ENCODE measurements around the gene MAML2. TPM values are rescaled to one million over a fixed set of nuclear protein-coding genes. Genes with fewer than 3 reads are reported as not detected.

The MAML2 gene
- total RNA-seq, 2 experiments from 2014 or later: 19.2 to 19.3 TPM

DNA sequence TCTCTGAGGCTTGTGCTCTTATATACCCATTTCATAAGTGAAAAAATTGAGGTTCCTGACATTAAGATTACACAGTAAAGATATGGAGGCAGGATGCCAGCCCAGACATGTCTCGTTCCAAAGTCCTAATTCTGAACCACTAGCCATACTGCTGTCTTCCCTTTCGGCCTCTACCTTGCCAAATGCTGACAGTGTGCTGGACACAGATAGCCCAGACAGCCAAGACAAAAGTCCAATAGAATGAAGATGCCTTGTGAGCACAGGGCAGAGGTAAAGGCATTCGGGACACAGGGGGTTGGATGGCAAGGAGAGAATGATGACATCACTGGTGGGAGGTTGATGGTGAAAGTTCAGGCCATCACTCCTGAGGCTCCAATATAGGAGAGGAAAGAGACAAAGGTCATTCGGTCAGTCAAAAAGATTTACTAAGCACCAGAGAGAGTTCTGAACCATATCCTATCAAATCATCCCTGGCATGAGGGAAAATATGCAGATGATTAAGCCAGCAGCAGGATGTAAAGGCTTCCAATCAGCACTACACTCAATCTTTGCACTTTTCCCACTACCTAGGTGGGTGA, 245.1 kb downstream of the MAML2 start:
- ChIA-PET POLR2A (no interaction called here), CTCF (no interaction called here)
- peaks cover 5% of the 10 kb centered on the region for H3K36me3 Mint-ChIP-seq (ENCODE audit: low read depth)
- DNase-seq: no peak
- no peak overlapping the region for H3K27ac Mint-ChIP-seq
- H3K4me3 Mint-ChIP-seq: no peak overlapping the region
- peaks cover 5% of the 10 kb centered on the region for H3K4me1 Mint-ChIP-seq
- H3K27me3 Mint-ChIP-seq: no peaks in the 10 kb centered on the region
- no peaks in the 10 kb centered on the region for H3K9me3 Mint-ChIP-seq

- H3K27ac Mint-ChIP-seq: no peak overlapping the region
- DNase-seq: no peak
- no peak overlapping the region for H3K4me3 Mint-ChIP-seq
- ChIA-PET CTCF (no interaction called here), POLR2A (no interaction called here)
- no peaks in the 10 kb centered on the region for H3K9me3 Mint-ChIP-seq
- peaks cover 12% of the 10 kb centered on the region for H3K36me3 Mint-ChIP-seq (ENCODE audit: low read depth)
- no peaks in the 10 kb centered on the region for H3K27me3 Mint-ChIP-seq
- peaks cover 16% of the 10 kb centered on the region for H3K4me1 Mint-ChIP-seq
Measured at GRCh38 chr11:96096360-96096759, 246.6 kb downstream of the MAML2 start.

- DNase-seq: no peak
- CTCF ChIA-PET: no interaction called here
- Mint-ChIP-seq H3K27me3 (no peaks in the 10 kb centered on the region), H3K27ac (no peak overlapping the region), H3K9me3 (no peaks in the 10 kb centered on the region), H3K4me3 (no peak overlapping the region), H3K36me3 (ENCODE audit: low read depth) (peaks cover 15% of the 10 kb centered on the region), H3K4me1 (peaks cover 19% of the 10 kb centered on the region)
- POLR2A ChIA-PET: no interaction called here
Measured at GRCh38 chr11:96095884-96096303, 247.1 kb downstream of the MAML2 start.

DNA sequence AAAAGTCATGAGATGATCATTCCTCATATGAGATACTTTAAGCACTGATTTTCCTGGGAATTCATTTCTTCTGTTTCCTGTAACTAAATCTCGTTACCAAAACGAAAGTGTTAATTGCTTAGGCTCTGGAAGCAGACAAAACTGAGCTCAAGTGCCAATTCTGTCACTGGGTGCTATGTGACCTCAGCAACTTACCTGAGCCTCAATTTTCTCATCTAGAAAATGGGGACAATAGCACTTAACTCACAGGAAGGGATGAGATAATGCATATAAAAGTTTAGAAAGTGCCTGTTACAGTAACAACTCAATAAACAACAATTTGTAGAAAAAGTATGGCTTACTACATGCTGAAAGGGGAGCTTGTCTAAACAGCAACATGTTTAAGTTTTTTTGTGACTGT, 248.8 kb downstream of the MAML2 start:
- DNase-seq: no peak
- Mint-ChIP-seq H3K4me1 (peaks cover 19% of the 10 kb centered on the region), H3K27me3 (no peaks in the 10 kb centered on the region), H3K4me3 (no peak overlapping the region), H3K9me3 (no peaks in the 10 kb centered on the region), H3K27ac (no peak overlapping the region), H3K36me3 (ENCODE audit: low read depth) (peaks cover 21% of the 10 kb centered on the region)
- ChIA-PET CTCF (interaction anchor here (5.3 kb wide), 1 partner anchor 249 kb away, joined by 56 read pairs; the partner anchor contains the start of gene MAML2), POLR2A (no interaction called here)

- H3K27ac Mint-ChIP-seq: no peak overlapping the region
- ChIA-PET CTCF (interaction anchor here (1.1 to 5.3 kb wide), 6 partner anchors 37 to 302 kb away, joined by 4 to 56 read pairs (median 6); partner anchors contain the start of genes CCDC82, JRKL and MAML2), POLR2A (interaction anchor here (1.1 to 1.7 kb wide), 2 partner anchors 247 to 250 kb away, joined by 5 to 11 read pairs; partner anchors contain the start of gene MAML2)
- peaks cover 19% of the 10 kb centered on the region for H3K4me1 Mint-ChIP-seq
- no peaks in the 10 kb centered on the region for H3K9me3 Mint-ChIP-seq
- H3K36me3 Mint-ChIP-seq (ENCODE audit: low read depth): peaks cover 33% of the 10 kb centered on the region
- no peak for DNase-seq
- no peaks in the 10 kb centered on the region for H3K27me3 Mint-ChIP-seq
- H3K4me3 Mint-ChIP-seq: no peak overlapping the region
Measured at GRCh38 chr11:96092511-96092910, 250.5 kb downstream of the MAML2 start.

DNA sequence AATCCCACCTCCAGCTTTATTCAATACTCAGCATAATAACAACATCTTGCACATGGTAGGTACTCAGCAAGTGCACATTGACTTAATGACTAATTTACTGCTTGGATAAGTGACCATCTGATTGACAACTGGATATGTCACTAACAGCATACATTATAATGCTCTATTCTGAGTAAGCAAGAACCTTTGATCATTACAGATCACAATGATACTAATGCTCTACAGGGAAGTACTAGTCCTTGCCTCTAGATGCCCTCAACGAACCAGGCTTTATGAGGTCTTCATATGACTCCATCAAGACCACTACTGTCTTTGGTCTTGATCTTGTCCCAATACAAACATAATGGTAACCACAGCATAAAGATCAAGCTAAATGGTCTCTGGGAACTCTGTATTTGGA, 251.5 kb downstream of the MAML2 start:
- H3K4me3 Mint-ChIP-seq: no peak overlapping the region
- peaks cover 19% of the 10 kb centered on the region for H3K4me1 Mint-ChIP-seq
- no peak overlapping the region for H3K27ac Mint-ChIP-seq
- no peak for DNase-seq
- H3K36me3 Mint-ChIP-seq (ENCODE audit: low read depth): peaks cover 41% of the 10 kb centered on the region
- ChIA-PET POLR2A (interaction anchor here (1.7 kb wide), 1 partner anchor 251 kb away, joined by 11 read pairs; the partner anchor contains the start of gene MAML2), CTCF (interaction anchor here (0.5 to 5.3 kb wide), 7 partner anchors 23 to 303 kb away, joined by 3 to 56 read pairs (median 5); partner anchors contain the start of genes CCDC82, JRKL and MAML2)
- H3K9me3 Mint-ChIP-seq: no peaks in the 10 kb centered on the region
- H3K27me3 Mint-ChIP-seq: no peaks in the 10 kb centered on the region

GRCh38 chr11:96090711-96091110, 252.3 kb downstream of the MAML2 start:
- no peak overlapping the region for H3K4me3 Mint-ChIP-seq
- no peaks in the 10 kb centered on the region for H3K9me3 Mint-ChIP-seq
- DNase-seq: no peak
- peaks cover 19% of the 10 kb centered on the region for H3K4me1 Mint-ChIP-seq
- H3K27ac Mint-ChIP-seq: no peak overlapping the region
- no peaks in the 10 kb centered on the region for H3K27me3 Mint-ChIP-seq
- ChIA-PET POLR2A (interaction anchor here (1.7 kb wide), 1 partner anchor 252 kb away, joined by 11 read pairs; the partner anchor contains the start of gene MAML2), CTCF (interaction anchor here (1.9 to 5.3 kb wide), 2 partner anchors 252 to 304 kb away, joined by 10 to 56 read pairs; partner anchors contain the start of gene MAML2)
- peaks cover 42% of the 10 kb centered on the region for H3K36me3 Mint-ChIP-seq (ENCODE audit: low read depth)

DNA sequence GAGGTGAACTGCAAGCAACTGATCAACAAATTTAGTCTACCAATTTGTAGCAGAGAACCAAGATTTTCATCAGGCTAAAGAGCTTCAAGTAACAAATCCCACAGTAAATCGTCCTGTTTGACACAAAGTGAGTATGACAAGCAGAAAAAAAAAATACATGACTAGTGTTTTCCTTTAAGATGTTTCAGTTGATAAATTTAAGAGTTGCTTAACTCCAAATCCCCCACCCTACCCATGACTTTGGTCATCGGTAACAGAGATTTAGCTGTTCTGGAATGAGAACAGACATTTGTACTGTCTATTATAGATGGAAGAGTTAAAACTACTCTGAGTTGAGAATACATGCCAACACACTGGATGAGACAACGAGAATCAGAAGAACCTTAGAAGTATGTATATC, 254.1 kb downstream of the MAML2 start:
- H3K36me3 Mint-ChIP-seq (ENCODE audit: low read depth): peaks cover 49% of the 10 kb centered on the region
- H3K4me3 Mint-ChIP-seq: no peak overlapping the region
- no peak for DNase-seq
- H3K27me3 Mint-ChIP-seq: no peaks in the 10 kb centered on the region
- peaks cover 15% of the 10 kb centered on the region for H3K4me1 Mint-ChIP-seq
- H3K27ac Mint-ChIP-seq: no peak overlapping the region
- peaks cover 5% of the 10 kb centered on the region for H3K9me3 Mint-ChIP-seq
- ChIA-PET POLR2A (interaction anchor here (0.9 kb wide), 1 partner anchor 301 kb away, joined by 3 read pairs; the partner anchor contains the start of genes CCDC82 and JRKL), CTCF (interaction anchor here (0.7 to 1.1 kb wide), 3 partner anchors 34 to 301 kb away, joined by 3 to 6 read pairs (median 3); partner anchors contain the start of genes CCDC82, JRKL and MAML2)

DNA sequence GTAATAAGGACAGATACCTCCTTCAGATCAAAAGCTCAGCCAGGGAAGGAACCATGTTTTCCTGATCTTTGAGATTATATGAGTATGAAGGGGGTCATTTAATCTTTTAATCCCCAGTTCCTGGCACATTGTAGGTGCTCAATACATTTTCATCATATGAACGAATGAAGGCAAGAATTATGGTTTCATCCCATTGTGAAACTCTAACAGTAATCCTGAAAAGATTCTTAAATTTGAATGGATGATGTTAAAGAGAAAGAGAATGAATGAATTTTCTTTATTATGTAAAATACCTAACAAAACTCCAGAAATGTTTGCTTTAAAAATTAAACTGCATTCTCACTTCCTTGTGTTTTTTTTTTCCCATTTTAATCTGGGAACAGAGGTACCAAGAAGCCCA, 256.9 kb downstream of the MAML2 start:
- Mint-ChIP-seq H3K27ac (no peak overlapping the region), H3K4me3 (no peak overlapping the region), H3K27me3 (no peaks in the 10 kb centered on the region), H3K4me1 (peaks cover under 1% of the 10 kb centered on the region), H3K9me3 (peaks cover 5% of the 10 kb centered on the region), H3K36me3 (ENCODE audit: low read depth) (peaks cover 35% of the 10 kb centered on the region)
- ChIA-PET POLR2A (no interaction called here), CTCF (interaction anchor here (1.2 to 1.5 kb wide), 2 partner anchors 52 to 257 kb away, joined by 3 to 4 read pairs; partner anchors contain the start of gene MAML2)
- no peak for DNase-seq

DNA sequence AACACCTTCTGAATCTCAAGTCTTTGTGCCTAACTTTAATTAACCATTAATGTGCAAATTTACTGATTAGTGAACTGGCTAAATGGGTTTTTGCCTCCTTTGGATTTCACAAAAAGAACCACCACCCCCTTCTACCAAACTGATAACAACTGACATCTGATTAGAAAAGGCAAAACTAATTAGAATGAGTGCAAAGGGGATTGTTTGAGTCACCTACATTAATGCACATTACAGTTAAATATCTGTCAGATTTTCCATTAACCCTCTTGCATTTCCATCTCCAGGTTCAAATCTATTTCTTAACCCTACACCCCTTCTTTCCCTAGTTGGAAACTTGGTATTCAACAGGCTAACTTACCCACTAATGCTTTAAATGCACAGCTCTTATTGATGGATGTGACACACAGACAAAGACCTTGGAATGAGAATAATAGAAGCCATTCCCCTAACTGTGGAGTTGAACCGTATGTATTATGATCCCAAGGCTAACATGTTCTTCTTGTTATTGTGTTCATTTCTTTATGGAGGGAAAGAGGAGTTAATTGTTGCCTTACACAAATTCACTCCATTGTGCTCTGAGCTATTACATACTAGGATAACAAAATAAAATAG, 257.6 kb downstream of the MAML2 start:
- Mint-ChIP-seq H3K27ac (no peak overlapping the region), H3K4me1 (no peaks in the 10 kb centered on the region), H3K9me3 (peaks cover 5% of the 10 kb centered on the region), H3K36me3 (ENCODE audit: low read depth) (peaks cover 34% of the 10 kb centered on the region), H3K4me3 (no peak overlapping the region), H3K27me3 (no peaks in the 10 kb centered on the region)
- no peak for DNase-seq
- POLR2A ChIA-PET: no interaction called here
- CTCF ChIA-PET: interaction anchor here (1.5 kb wide), 1 partner anchor 51 kb away, joined by 3 read pairs; no protein-coding TSS in a partner anchor

DNA sequence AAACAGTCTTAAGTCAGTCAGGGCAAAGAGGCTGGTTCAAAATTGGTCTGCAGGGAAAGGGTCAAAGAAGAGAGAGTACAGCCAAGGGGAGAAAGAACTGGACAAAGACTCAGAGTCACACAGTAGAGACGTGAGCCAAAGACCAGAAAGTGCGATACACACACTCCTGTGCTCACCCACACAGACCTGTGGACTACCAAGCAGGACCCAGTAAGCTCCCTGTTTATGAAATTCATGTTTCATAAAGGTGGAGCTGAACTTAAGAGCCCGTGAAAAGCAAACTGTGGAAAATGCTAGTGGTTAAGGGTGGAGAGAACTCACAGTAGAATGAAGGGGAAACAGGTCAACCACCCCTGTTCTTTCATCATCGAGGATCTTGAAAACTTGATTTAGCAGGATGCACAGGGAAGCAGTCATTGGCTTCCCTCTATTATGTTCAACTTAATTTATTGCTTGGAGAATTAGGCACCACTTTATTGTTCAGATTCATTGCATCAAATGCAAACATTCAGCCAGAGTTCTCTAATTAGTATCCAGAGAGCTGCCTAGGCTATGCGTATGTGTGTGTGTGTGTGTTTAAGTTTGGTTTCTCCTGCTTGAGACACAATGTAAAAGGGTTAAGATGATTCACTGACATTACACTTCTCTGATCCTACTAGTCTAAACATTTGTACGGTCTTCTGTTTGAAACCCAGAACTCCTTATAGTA, 258.2 kb downstream of the MAML2 start:
- Mint-ChIP-seq H3K9me3 (peaks cover 5% of the 10 kb centered on the region), H3K36me3 (ENCODE audit: low read depth) (peaks cover 34% of the 10 kb centered on the region), H3K4me1 (peaks cover 2% of the 10 kb centered on the region), H3K27ac (no peak overlapping the region), H3K27me3 (no peaks in the 10 kb centered on the region), H3K4me3 (no peak overlapping the region)
- DNase-seq: no peak
- ChIA-PET CTCF (interaction anchor here (1.0 kb wide), 1 partner anchor 258 kb away, joined by 3 read pairs; the partner anchor contains the start of gene MAML2), POLR2A (no interaction called here)

GRCh38 chr11:96082936-96083335, 260.1 kb downstream of the MAML2 start:
- Mint-ChIP-seq H3K36me3 (ENCODE audit: low read depth) (peaks cover 23% of the 10 kb centered on the region), H3K27ac (no peak overlapping the region), H3K9me3 (peaks cover 5% of the 10 kb centered on the region), H3K4me3 (no peak overlapping the region), H3K4me1 (peaks cover 8% of the 10 kb centered on the region), H3K27me3 (no peaks in the 10 kb centered on the region)
- no peak for DNase-seq
- ChIA-PET POLR2A (no interaction called here), CTCF (interaction anchor here (1.3 to 1.4 kb wide), 2 partner anchors 28 to 68 kb away, joined by 3 read pairs; no protein-coding TSS in a partner anchor)

Measured in activated CD4-positive, alpha-beta memory T cell treated with anti-CD3 and anti-CD28 coated beads, Interleukin-2, amount 10 ng/mL, durations not matched to agents 7 days and 5 days (primary cell).